HepG2 (cell line): ENCODE data around the gene CFAP206. TPM values are rescaled to one million over a fixed set of nuclear protein-coding genes. Genes with fewer than 3 reads are reported as not detected.
A peak's percentile ranks its signal among the peaks of the same experiment; 100 is the strongest.

Experiments used
- ATAC-seq: fragments of 200-7000 bp; cut with Tn5 transposase; 3 replicates; pipeline ENCODE4 v1.9.1; 2020; ENCODE audit warnings: mild to moderate bottlenecking, moderate library complexity
- BruUV-seq: library from RNA; stranded (reverse); fragments of 400-500 nt; replicated peaks from 2 replicates; lab custom pipeline; 2021; lab: Mats Ljungman, UMichigan
- CTCF ChIA-PET: fragments of 300-600 bp; formaldehyde crosslinking; extraction: SDS; loops from one replicate; lab custom pipeline; 2021; ENCODE audit warnings: low total read pairs, inconsistent platforms, low intra/inter-chr PET ratio; lab: Yijun Ruan, JAX
- POLR2A ChIA-PET: fragments of 350-600 bp; sonication (Branson Sonifier 250); formaldehyde crosslinking; loops from one replicate; lab custom pipeline; 2020; ENCODE audit warnings: antibody characterized with exemption, inconsistent platforms; lab: Yijun Ruan, JAX
- DNase-seq: peaks from one replicate; pipeline ENCODE4 v3.0.0-alpha.2; 2015; ENCODE audit warnings: low spot score
- FAIRE-seq: peaks from 3 replicates; lab custom pipeline; 2011; peaks lifted over from hg19 to GRCh38; lab: Jason Lieb, UNC
- H2AFZ ChIP-seq: one replicate; pipeline ENCODE4 v1.6.1; 2011; ENCODE audit warnings: low read length, inconsistent platforms
- H3K27ac ChIP-seq: fragments of 300-600 bp; 3 replicates; pipeline ENCODE4 v1.8.0; 2011; ENCODE audit warnings: mixed run types, mild to moderate bottlenecking, mixed read lengths, low read length, inconsistent platforms; ENCODE audit not compliant: insufficient read depth; ENCODE audit errors: extremely low read length
- H3K27me3 ChIP-seq, 2 experiments: fragments of 200-600 bp in 1 of 2; 2 replicates in 1 of 2; 3 replicates in 1 of 2; pipeline versions ENCODE4 v1.6.0 to v1.8.0; 2011; ENCODE audit warnings: low read length in 2 of 2, mild to moderate bottlenecking in 2 of 2, moderate library complexity in 2 of 2, inconsistent platforms in 1 of 2; ENCODE audit not compliant: insufficient read depth in 2 of 2, control insufficient read depth in 1 of 2
- H3K36me3 ChIP-seq, 2 experiments: fragments of 200-600 bp in 1 of 2; replicated peaks in 1 of 2; 2 replicates in 1 of 2; 3 replicates in 1 of 2; pipeline versions ENCODE4 v1.5.1 to v1.8.0; 2011; ENCODE audit warnings: low read length in 2 of 2, inconsistent platforms in 1 of 2; ENCODE audit not compliant: insufficient read depth in 2 of 2, control insufficient read depth in 1 of 2
- H3K4me1 ChIP-seq: 2 replicates; pipeline ENCODE4 v1.5.1; 2012; ENCODE audit warnings: low read length, inconsistent platforms; ENCODE audit not compliant: insufficient read depth
- H3K4me2 ChIP-seq: 2 replicates; pipeline ENCODE4 v1.6.0; 2011; ENCODE audit warnings: low read depth, low read length, inconsistent platforms
- H3K4me3 ChIP-seq, 3 experiments: fragments of 200-600 bp in 1 of 3; sonication (generic), shearing (Covaris generic) in 1 of 3; replicated peaks in 1 of 3; 2 replicates each; pipeline ENCODE4 v1.5.1; 2011 to 2016; ENCODE audit warnings: low read length in 3 of 3, inconsistent platforms in 2 of 3, low read depth in 2 of 3, mild to moderate bottlenecking in 2 of 3, control low read depth in 1 of 3, mixed read lengths in 1 of 3; ENCODE audit not compliant: insufficient read depth in 1 of 3
- H3K79me2 ChIP-seq: one replicate; pipeline ENCODE4 v1.6.1; 2011; ENCODE audit warnings: low read length, inconsistent platforms; ENCODE audit not compliant: insufficient read depth
- H3K9ac ChIP-seq: 2 replicates; pipeline ENCODE4 v1.6.0; 2011; ENCODE audit warnings: mild to moderate bottlenecking, low read depth, low read length, inconsistent platforms; ENCODE audit not compliant: insufficient read depth
- H3K9me3 ChIP-seq: 2 replicates; pipeline ENCODE4 v1.5.1; 2012; ENCODE audit warnings: mild to moderate bottlenecking, low read length
- H4K20me1 ChIP-seq: 2 replicates; pipeline ENCODE4 v1.6.0; 2011; ENCODE audit warnings: inconsistent platforms, mild to moderate bottlenecking, low read length, moderate library complexity; ENCODE audit not compliant: insufficient read depth
- ARID5B ChIP-seq: IDR thresholded peaks from 2 replicates; pipeline ENCODE4 v1.4.0; 2020; ENCODE audit warnings: mild to moderate bottlenecking, missing genetic modification reagents
- ELF3 ChIP-seq: IDR thresholded peaks from 2 replicates; pipeline ENCODE4 v1.6.1; 2016; ENCODE audit warnings: missing genetic modification reagents, missing compliant biosample characterization
- SALL1 ChIP-seq: sonication (generic); formaldehyde crosslinking; IDR thresholded peaks from 2 replicates; pipeline ENCODE4 v1.8.0; 2022; ENCODE audit warnings: mild to moderate bottlenecking, missing genetic modification reagents
- ZBTB25 ChIP-seq: IDR thresholded peaks from 2 replicates; pipeline ENCODE4 v1.6.1; 2018; ENCODE audit warnings: missing genetic modification reagents
- ZNF317 ChIP-seq: sonication (generic); formaldehyde crosslinking; IDR thresholded peaks from 2 replicates; pipeline ENCODE4 v1.5.0; 2020; ENCODE audit warnings: mild to moderate bottlenecking, missing genetic modification reagents
- WGBS: methylation state at CpG from one replicate; pipeline ENCODE4 v1.1.6; 2017; ENCODE audit warnings: low lambda C conversion rate; 5-methylcytosine and 5-hydroxymethylcytosine counted together
- in situ Hi-C: cut with HindIII; loops from 2 replicates; pipeline ENCODE4 v1.10.0; 2017; ENCODE audit warnings: low pct_unique_long_range_greater_than_20kb; ENCODE audit not compliant: extremely low pct_ligation_motif_present
- intact Hi-C: fragments of 100-400 bp; cut with micrococcal nuclease; formaldehyde crosslinking; loops from one replicate; pipeline ENCODE4 v1.10.0; 2022; ENCODE audit not compliant: unreplicated experiment
- polyA plus RNA-seq, 8 experiments: library from polyadenylated mRNA; depleted of rRNA in 3 of 8; stranded (reverse) in 7 of 8; unstranded in 1 of 8; fragments of >200 nt; fragmentation: Illumina TruSeq in 4 of 8; extraction: Trizol in 4 of 8; gene quantifications; 2 replicates each; pipeline versions ENCODE4 v1.2.1 to v1.2.3, GENCODE V29; 2011 to 2016; ENCODE audit warnings: low read depth in 4 of 8, missing spikeins in 1 of 8, mixed read lengths in 1 of 8; ENCODE audit not compliant: insufficient read depth in 1 of 8
- total RNA-seq, 5 experiments: library from RNA; depleted of rRNA; stranded (reverse); fragments of >200 nt; fragmentation: Illumina TruSeq; extraction: Trizol; gene quantifications; 2 replicates each; pipeline ENCODE4 v1.2.3, GENCODE V29; 2016; ENCODE audit warnings: low read depth in 1 of 5

CFAP206 gene
- total and polyA plus RNA-seq, 2 of the 13 experiments (the other 11 are each of a cell fraction or from before 2014, with no cell fraction given): not detected

GRCh38 chr6:87501809-87502572 lies 94.2 kb downstream of the CFAP206 start:
- intact Hi-C loops (no loop called here), in situ Hi-C loops (no loop called here)
- Histone ChIP-seq H3K36me3 (peaks cover 0 to 19% of the 10 kb centered on the region in 2 experiments; a peak in 4 of 5 replicates), H4K20me1 (no peaks in the 10 kb centered on the region), H2AFZ (no peak overlapping the region), H3K9me3 (no peaks in the 10 kb centered on the region), H3K4me1 (peaks cover 26% of the 10 kb centered on the region), H3K4me3 (no peak overlapping the region), H3K27ac (no peak overlapping the region), H3K4me2 (no peak overlapping the region), H3K27me3 (no peaks in the 10 kb centered on the region), H3K9ac (no peak overlapping the region), H3K79me2 (no peaks in the 10 kb centered on the region)
- ATAC-seq: peak; percentile 83
- FAIRE-seq: no peak
- peak; percentile 46 for DNase-seq
- ChIA-PET POLR2A (interaction anchor here (0.6 kb wide), 1 partner anchor 229 kb away, joined by 3 read pairs; no protein-coding TSS in a partner anchor), CTCF (no interaction called here)
- no TSS peak for BruUV-seq
- TF ChIP-seq ARID5B (CRISPR knock-in tag): 0 out of 2 replicates have a peak, but pooled peaks have one; percentile 20
- peak; percentile 72 for TF ChIP-seq ELF3 (CRISPR knock-in tag)
- TF ChIP-seq SALL1 (CRISPR knock-in tag): no peak
- no peak for TF ChIP-seq ZBTB25 (CRISPR knock-in tag)
- peak; percentile 78 for TF ChIP-seq ZNF317 (CRISPR knock-in tag)
- WGBS: 88% methylated on average over 6 of the region's 6 CpGs
